GM18517 (cell line): ENCODE results near the gene GRAMD1B.

Source experiments
- ATAC-seq: cut with Tn5 transposase; IDR thresholded peaks from one replicate; pipeline ENCODE4 v1.9.1; 2021; ENCODE audit warnings: mild to moderate bottlenecking, moderate library complexity; ENCODE audit not compliant: unreplicated experiment

GRAMD1B gene

GRCh38 chr11:123581651-123582399 lies 151.8 kb downstream of the GRAMD1B start:
- no peak for ATAC-seq

GRCh38 chr11:123582992-123583504 lies 153.0 kb downstream of the GRAMD1B start:
- no peak for ATAC-seq

- ATAC-seq: no peak
These were observed 154.1 kb downstream of the GRAMD1B start for GRCh38 chr11:123584186-123584585.

GRCh38 chr11:123584737-123585136 lies 154.7 kb downstream of the GRAMD1B start:
- ATAC-seq: no peak

- no peak for ATAC-seq
These were observed 155.1 kb downstream of the GRAMD1B start for GRCh38 chr11:123585206-123585605.

GRCh38 chr11:123585706-123586105 lies 155.6 kb downstream of the GRAMD1B start:
- ATAC-seq: no peak

- ATAC-seq: no peak
These were observed 156.5 kb downstream of the GRAMD1B start for GRCh38 chr11:123586568-123586967.

- no peak for ATAC-seq
These were observed 157.0 kb downstream of the GRAMD1B start for GRCh38 chr11:123587044-123587443.

- no peak for ATAC-seq
These were observed 157.5 kb downstream of the GRAMD1B start for GRCh38 chr11:123587559-123587958.

GRCh38 chr11:123588117-123588863 lies 158.2 kb downstream of the GRAMD1B start:
- no peak for ATAC-seq

- no peak for ATAC-seq
These were observed 158.8 kb downstream of the GRAMD1B start for GRCh38 chr11:123588864-123589262.

GRCh38 chr11:123590296-123590912 lies 160.3 kb downstream of the GRAMD1B start:
- ATAC-seq: no peak

- ATAC-seq: no peak
These were observed 163.5 kb downstream of the GRAMD1B start for GRCh38 chr11:123593570-123593969.

GRCh38 chr11:123594188-123594901 lies 164.3 kb downstream of the GRAMD1B start:
- ATAC-seq: no peak

GRCh38 chr11:123594921-123595320 lies 164.9 kb downstream of the GRAMD1B start:
- no peak for ATAC-seq

GRCh38 chr11:123597859-123598258 lies 167.8 kb downstream of the GRAMD1B start:
- no peak for ATAC-seq

- ATAC-seq: no peak
These were observed 171.1 kb downstream of the GRAMD1B start for GRCh38 chr11:123601136-123601535.

GRCh38 chr11:123601743-123602142 lies 171.7 kb downstream of the GRAMD1B start:
- ATAC-seq: no peak

GRCh38 chr11:123603666-123604065 lies 173.6 kb downstream of the GRAMD1B start:
- ATAC-seq: no peak

- no peak for ATAC-seq
These were observed 177.7 kb downstream of the GRAMD1B start for GRCh38 chr11:123607781-123608180.

- ATAC-seq: no peak
These were observed 178.3 kb downstream of the GRAMD1B start for GRCh38 chr11:123608371-123608770.
